Loucy (cell line): ENCODE results near the gene PIK3CB.

Source experiments
- H2AFZ ChIP-seq: fragments of 200-600 bp; sonication (generic); 2 replicates; pipeline ENCODE4 v1.6.0; 2016; ENCODE audit warnings: antibody characterized with exemption, mild to moderate bottlenecking, low read length, moderate library complexity
- H3F3A ChIP-seq: fragments of 200-600 bp; 2 replicates; pipeline ENCODE4 v1.6.0; 2016; ENCODE audit warnings: antibody characterized with exemption, low read depth, mild to moderate bottlenecking
- H3K27me3 ChIP-seq: fragments of 200-600 bp; sonication (generic); 2 replicates; pipeline ENCODE4 v1.6.1; 2014; ENCODE audit warnings: low read length, mild to moderate bottlenecking; ENCODE audit not compliant: insufficient read depth, poor library complexity, severe bottlenecking
- H3K36me3 ChIP-seq: fragments of 200-600 bp; sonication (generic); 2 replicates; pipeline ENCODE4 v1.6.1; 2016; ENCODE audit warnings: low read length; ENCODE audit not compliant: insufficient read depth
- H3K4me1 ChIP-seq: fragments of 200-600 bp; sonication (generic); 2 replicates; pipeline ENCODE4 v1.5.1; 2014; ENCODE audit warnings: low read length, mild to moderate bottlenecking; ENCODE audit not compliant: insufficient read depth, poor library complexity, severe bottlenecking
- H3K4me2 ChIP-seq: fragments of 200-600 bp; sonication (generic); 2 replicates; pipeline ENCODE4 v1.6.0; 2014; ENCODE audit warnings: antibody characterized with exemption, low read length, low read depth, mild to moderate bottlenecking; ENCODE audit not compliant: poor library complexity, severe bottlenecking
- H3K4me3 ChIP-seq: fragments of 200-600 bp; sonication (generic); 2 replicates; pipeline ENCODE4 v1.5.1; 2014; ENCODE audit warnings: low read length, mild to moderate bottlenecking, mixed read lengths; ENCODE audit not compliant: poor library complexity, severe bottlenecking
- H3K79me2 ChIP-seq: fragments of 200-600 bp; sonication (generic); 2 replicates; pipeline ENCODE4 v1.6.1; 2014; ENCODE audit warnings: low read length; ENCODE audit not compliant: insufficient read depth
- H3K9ac ChIP-seq: fragments of 200-600 bp; sonication (generic); 2 replicates; pipeline ENCODE4 v1.6.0; 2014; ENCODE audit warnings: mild to moderate bottlenecking, low read depth, low read length, moderate library complexity; ENCODE audit not compliant: poor library complexity, severe bottlenecking
- H3K9me2 ChIP-seq: fragments of 200-600 bp; sonication (generic); replicated peaks from 2 replicates; pipeline ENCODE4 v1.6.1; 2016; ENCODE audit warnings: low read depth, low read length, mixed read lengths
- H3K9me3 ChIP-seq: fragments of 200-600 bp; sonication (generic); 2 replicates; pipeline ENCODE4 v1.6.1; 2014; ENCODE audit warnings: mild to moderate bottlenecking, antibody characterized with exemption, low read length, low read depth; ENCODE audit not compliant: insufficient read depth
- H4K20me1 ChIP-seq: fragments of 200-600 bp; sonication (generic); 2 replicates; pipeline ENCODE4 v1.6.0; 2014; ENCODE audit warnings: antibody characterized with exemption, low read length, mild to moderate bottlenecking; ENCODE audit not compliant: insufficient read depth, poor library complexity, severe bottlenecking
- CTCF ChIP-seq: fragments of 200-600 bp; sonication (generic); conservative IDR thresholded peaks from 2 replicates; pipeline ENCODE4 v1.5.1; 2014; ENCODE audit warnings: mild to moderate bottlenecking, antibody characterized with exemption, low read length
- EZH2phosphoT487 ChIP-seq: fragments of 200-600 bp; IDR thresholded peaks from 2 replicates; pipeline ENCODE4 v1.6.1; 2018; ENCODE audit warnings: antibody characterized with exemption, mild to moderate bottlenecking, moderate library complexity, borderline replicate concordance

The PIK3CB gene

DNA sequence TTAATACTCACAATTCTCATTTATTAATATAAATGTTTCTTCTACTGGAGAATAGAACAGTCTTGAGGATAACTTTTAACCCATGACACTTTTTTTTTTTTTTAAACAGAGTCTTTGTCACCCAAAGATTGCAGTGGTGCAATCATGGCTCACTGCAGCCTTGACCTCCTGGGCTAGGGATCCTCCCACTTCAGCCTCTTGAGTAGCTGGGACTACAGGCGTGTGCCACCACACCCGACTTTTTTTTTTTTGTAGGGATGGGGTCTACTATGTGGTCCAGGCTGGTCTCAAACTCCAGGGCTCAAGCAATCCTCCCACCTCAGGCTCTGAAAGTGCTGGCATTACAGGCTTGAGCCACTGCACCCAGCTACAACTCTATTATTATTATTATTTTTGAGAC, 34.5 kb downstream of the PIK3CB start:
- H3K9ac ChIP-seq: no peak overlapping the region

DNA sequence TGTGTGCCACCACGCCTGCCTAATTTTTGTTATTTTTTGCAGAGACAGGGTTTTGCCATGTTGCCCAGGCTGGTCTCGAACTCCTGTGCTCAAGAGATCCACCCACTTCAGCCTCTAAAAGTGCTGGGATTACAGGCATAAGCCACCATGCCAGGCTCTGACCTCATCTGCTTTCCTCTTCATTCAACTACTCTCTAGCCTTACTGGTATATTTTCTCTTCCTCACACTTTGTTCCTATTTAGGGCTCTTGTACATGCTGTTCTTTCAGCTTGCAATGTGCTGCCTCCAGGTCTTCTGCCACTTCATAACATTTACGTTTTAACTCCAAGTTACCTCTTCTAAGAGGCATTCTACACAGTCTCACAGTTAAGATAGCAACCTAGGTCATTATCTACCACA, 34.9 kb downstream of the PIK3CB start:
- Histone ChIP-seq H3K36me3 (peaks cover under 1% of the 10 kb centered on the region; the same call in 1 of the 2 replicates), H3K4me2 (no peak overlapping the region), H2AFZ (no peak overlapping the region), H3F3A (no peaks in the 10 kb centered on the region), H3K9me2 (no peaks in the 10 kb centered on the region), H3K9ac (no peak overlapping the region), H3K79me2 (peaks cover 73% of the 10 kb centered on the region), H3K4me1 (no peaks in the 10 kb centered on the region), H3K9me3 (no peaks in the 10 kb centered on the region), H4K20me1 (peaks cover 8% of the 10 kb centered on the region), H3K27me3 (no peaks in the 10 kb centered on the region), H3K4me3 (no peak overlapping the region)
- TF ChIP-seq EZH2phosphoT487 (no peak), CTCF (no peak)

More for the DNA sequence above, 34.5 kb downstream of the PIK3CB start:
- Histone ChIP-seq H3K9me2 (no peaks in the 10 kb centered on the region), H3K36me3 (no peaks in the 10 kb centered on the region), H3K79me2 (peaks cover 76% of the 10 kb centered on the region), H3K9me3 (no peaks in the 10 kb centered on the region), H3K4me1 (no peaks in the 10 kb centered on the region), H3K27me3 (no peaks in the 10 kb centered on the region), H3K4me3 (no peak overlapping the region), H3F3A (no peaks in the 10 kb centered on the region), H4K20me1 (peaks cover 8% of the 10 kb centered on the region), H3K4me2 (no peak overlapping the region), H2AFZ (no peak overlapping the region)
- no peak for TF ChIP-seq CTCF
- no peak for TF ChIP-seq EZH2phosphoT487

DNA sequence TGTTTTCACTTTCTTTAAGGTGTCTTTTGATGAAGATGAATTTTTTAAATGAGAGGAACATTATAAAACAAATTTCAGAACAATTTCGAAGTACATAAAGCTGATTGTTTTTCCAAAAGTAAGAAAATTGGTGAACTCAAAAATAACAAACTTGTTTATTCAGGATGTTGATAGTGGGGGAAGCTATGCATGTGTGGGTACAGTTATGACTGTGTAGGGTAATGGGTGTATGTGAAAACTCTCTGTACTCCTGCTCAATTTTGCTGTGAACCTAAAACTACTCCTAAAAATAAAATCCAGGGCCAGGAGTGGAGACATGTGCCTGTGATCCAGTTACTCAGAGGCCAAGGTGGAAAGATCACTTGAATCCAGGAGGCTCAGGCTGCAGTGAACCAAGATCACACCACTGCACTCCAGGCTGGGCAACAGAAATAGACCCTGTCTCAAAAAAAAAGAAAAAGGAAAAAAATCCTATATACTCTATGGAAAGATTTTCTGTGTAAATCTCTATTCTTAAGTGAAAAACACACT, 37.2 kb downstream of the PIK3CB start:
- no peaks in the 10 kb centered on the region for H3K9me2 ChIP-seq
- no peaks in the 10 kb centered on the region for H3K4me1 ChIP-seq
- no peak overlapping the region for H3K9ac ChIP-seq
- no peaks in the 10 kb centered on the region for H3F3A ChIP-seq
- H3K4me3 ChIP-seq: no peak overlapping the region
- no peak overlapping the region for H2AFZ ChIP-seq
- H3K79me2 ChIP-seq: peaks cover 57% of the 10 kb centered on the region
- no peak overlapping the region for H3K4me2 ChIP-seq
- no peaks in the 10 kb centered on the region for H3K9me3 ChIP-seq
- no peaks in the 10 kb centered on the region for H3K27me3 ChIP-seq
- no peak for TF ChIP-seq EZH2phosphoT487
- no peak for TF ChIP-seq CTCF
- peaks cover 22% of the 10 kb centered on the region; the same call in 1 of the 2 replicates for H3K36me3 ChIP-seq
- H4K20me1 ChIP-seq: peaks cover 8% of the 10 kb centered on the region
